Measurements from ENCODE around the gene CCNG1. TPM values are rescaled to one million over a fixed set of nuclear protein-coding genes. Genes with fewer than 3 reads are reported as not detected.

CCNG1 gene, protein sequence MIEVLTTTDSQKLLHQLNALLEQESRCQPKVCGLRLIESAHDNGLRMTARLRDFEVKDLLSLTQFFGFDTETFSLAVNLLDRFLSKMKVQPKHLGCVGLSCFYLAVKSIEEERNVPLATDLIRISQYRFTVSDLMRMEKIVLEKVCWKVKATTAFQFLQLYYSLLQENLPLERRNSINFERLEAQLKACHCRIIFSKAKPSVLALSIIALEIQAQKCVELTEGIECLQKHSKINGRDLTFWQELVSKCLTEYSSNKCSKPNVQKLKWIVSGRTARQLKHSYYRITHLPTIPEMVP
- polyA plus RNA-seq = 40.1 and 63.4 TPM in 2 replicates

DNA sequence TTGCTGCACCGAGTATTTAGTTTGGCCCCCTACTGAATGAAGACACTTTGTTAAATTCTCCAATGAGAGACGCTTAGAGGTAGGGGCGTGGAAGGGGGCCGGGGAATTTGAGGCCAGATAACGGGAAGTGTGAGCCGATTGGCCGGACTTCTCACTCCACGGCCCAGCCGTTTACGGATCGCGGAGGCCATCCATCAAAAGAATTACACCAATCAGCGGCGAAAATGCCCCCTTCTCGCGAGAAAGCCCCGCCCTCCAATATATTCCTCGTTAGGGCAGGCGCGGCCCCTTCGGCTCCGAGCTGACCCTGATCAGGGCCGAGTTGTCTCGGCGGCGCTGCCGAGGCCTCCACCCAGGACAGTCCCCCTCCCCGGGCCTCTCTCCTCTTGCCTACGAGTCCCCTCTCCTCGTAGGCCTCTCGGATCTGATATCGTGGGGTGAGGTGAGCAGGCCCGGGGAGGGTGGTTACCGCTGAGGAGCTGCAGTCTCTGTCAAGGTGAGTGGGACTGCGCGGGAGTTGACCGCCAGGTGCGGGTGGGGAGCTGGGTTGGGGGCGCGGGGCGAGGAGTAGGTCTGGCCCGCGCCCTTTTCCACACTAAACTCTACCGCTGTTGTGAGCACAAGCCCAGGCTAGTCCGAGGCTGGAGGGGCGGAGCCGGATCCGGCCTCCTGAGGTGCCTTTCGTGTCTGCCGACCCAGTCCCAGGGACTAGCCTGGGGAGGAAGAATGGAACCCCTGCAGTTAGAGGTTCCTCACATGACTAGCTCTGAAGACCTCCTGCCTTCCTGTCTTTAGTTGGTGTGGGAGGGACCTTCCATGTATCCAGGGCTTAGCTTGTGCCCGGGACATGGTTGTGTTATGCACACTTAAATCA, at the start of gene CCNG1:
TSS of gene CCNG1 (plus strand) at position 287 of the 874 bp plus-strand sequence. CDS start 1,662 bp downstream, outside the sequence.

GRCh38 chr5:163459819-163460561, 22.6 kb downstream of the CCNG1 start, which contains the start of gene NUDCD2:
TSS of gene NUDCD2 (minus strand) at chr5:163460102. CDS start at chr5:163460050, 52 bp downstream.

DNA sequence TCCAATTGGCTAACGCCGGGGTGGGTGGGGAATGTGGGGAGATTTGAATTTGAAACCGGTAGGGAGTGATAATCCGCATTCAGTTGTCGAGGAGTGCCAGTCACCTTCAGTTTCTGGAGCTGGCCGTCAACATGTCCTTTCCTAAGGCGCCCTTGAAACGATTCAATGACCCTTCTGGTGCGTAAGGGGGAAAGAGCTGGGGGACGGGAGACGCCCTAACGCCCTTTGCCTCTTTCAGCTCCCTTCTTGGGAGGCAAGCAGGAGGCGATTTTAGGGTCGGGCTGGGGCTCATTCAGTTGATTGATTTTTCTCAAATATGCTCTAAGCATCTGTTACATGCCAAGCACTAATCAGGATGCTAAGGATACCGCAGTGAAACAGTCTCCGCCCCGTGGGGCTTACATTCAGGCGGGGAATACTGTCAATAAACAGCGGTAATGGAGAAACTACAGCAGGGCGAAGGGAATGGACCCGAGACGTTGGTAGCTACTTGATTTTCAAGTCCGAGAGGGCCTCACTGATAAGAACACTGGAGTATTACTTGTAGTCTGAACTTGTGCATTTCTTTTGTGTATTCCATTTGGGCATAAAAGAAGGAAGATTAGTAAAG, 23.3 kb downstream of the CCNG1 start, which contains the start of gene HMMR:
TSS of gene HMMR (plus strand) at position 71 of the 610 bp plus-strand sequence. CDS start at position 132, 61 bp downstream.

Other genes starting within 250 kb of the CCNG1 start
- gene NUDCD2, start 22.5 kb downstream of the CCNG1 start, polyA plus RNA-seq = 18.9 and 32.5 TPM in 2 replicates
- gene HMMR, start 23.0 kb downstream of the CCNG1 start, polyA plus RNA-seq = 0.70 TPM in 1 of 2 replicates, not detected in the other
- 67.9 and 82.0 TPM in 2 replicates for gene MAT2B, start 68.0 kb downstream of the CCNG1 start, polyA plus RNA-seq

Measured in Purkinje cell (primary cell).